Smooth muscle cell (in vitro differentiated cells): ENCODE results near the gene DCTN2. TPM values are rescaled to one million over a fixed set of nuclear protein-coding genes. Genes with fewer than 3 reads are reported as not detected.
A peak's percentile ranks its signal among the peaks of the same experiment; 100 is the strongest.

Source experiments
- DNase-seq: peaks from one replicate; lab custom pipeline; 2025; ENCODE audit not compliant: unreplicated experiment; lab: John Stamatoyannopoulos, UW
- H2AFZ ChIP-seq: fragments of 200-600 bp; sonication (generic); 2 replicates; pipeline ENCODE4 v1.6.0; 2016; ENCODE audit warnings: antibody characterized with exemption, low read depth, mild to moderate bottlenecking
- H3F3A ChIP-seq: fragments of 200-600 bp; sonication (generic); 2 replicates; pipeline ENCODE4 v1.6.0; 2017; ENCODE audit warnings: antibody characterized with exemption, low read depth
- H3K27ac ChIP-seq: fragments of 200-600 bp; sonication (generic); 2 replicates; pipeline ENCODE4 v1.5.1; 2016; ENCODE audit warnings: low read depth, mild to moderate bottlenecking
- H3K27me3 ChIP-seq: fragments of 200-600 bp; sonication (generic); 2 replicates; pipeline ENCODE4 v1.6.1; 2016; ENCODE audit warnings: low read depth, mild to moderate bottlenecking
- H3K36me3 ChIP-seq: fragments of 200-600 bp; sonication (generic); 2 replicates; pipeline ENCODE4 v1.5.1; 2016; ENCODE audit warnings: low read depth
- H3K4me1 ChIP-seq: fragments of 200-600 bp; sonication (generic); 2 replicates; pipeline ENCODE4 v1.5.1; 2016; ENCODE audit warnings: low read depth
- H3K4me2 ChIP-seq: fragments of 200-600 bp; sonication (generic); 2 replicates; pipeline ENCODE4 v1.6.0; 2016; ENCODE audit warnings: mild to moderate bottlenecking
- H3K4me3 ChIP-seq: fragments of 200-600 bp; sonication (generic); 2 replicates; pipeline ENCODE4 v1.5.1; 2016; ENCODE audit warnings: mild to moderate bottlenecking
- H3K79me2 ChIP-seq: fragments of 200-600 bp; sonication (generic); 2 replicates; pipeline ENCODE4 v1.6.0; 2016; ENCODE audit warnings: low read depth, mild to moderate bottlenecking
- H3K9ac ChIP-seq: fragments of 200-600 bp; sonication (generic); 2 replicates; pipeline ENCODE4 v1.6.0; 2016; ENCODE audit warnings: low read depth
- H3K9me3 ChIP-seq: fragments of 200-600 bp; sonication (generic); replicated peaks from 2 replicates; pipeline ENCODE4 v1.5.1; 2016; ENCODE audit warnings: low read depth
- H4K20me1 ChIP-seq: fragments of 200-600 bp; sonication (generic); 2 replicates; pipeline ENCODE4 v1.6.0; 2016; ENCODE audit warnings: low read depth
- CTCF ChIP-seq: fragments of 200-600 bp; sonication (generic); IDR thresholded peaks from 2 replicates; pipeline ENCODE4 v1.5.1; 2017; ENCODE audit warnings: borderline replicate concordance, mild to moderate bottlenecking, antibody characterized with exemption; ENCODE audit not compliant: insufficient read depth, poor library complexity, severe bottlenecking
- WGBS: methylation state at CpG from one replicate; pipeline ENCODE4 v1.1.7; 2016; ENCODE audit warnings: low lambda C conversion rate; 5-methylcytosine and 5-hydroxymethylcytosine counted together
- polyA plus RNA-seq: library from polyadenylated mRNA; unstranded; fragments of >200 nt; fragmentation: Nextera tagmentation; extraction: Ambion mirVana; gene quantifications from 2 replicates; pipeline ENCODE4 v1.2.1, GENCODE V29; 2016
- total RNA-seq: library from RNA; depleted of rRNA; stranded (reverse); fragments of >200 nt; gene quantifications from 2 replicates; pipeline ENCODE4 v1.2.3, GENCODE V29; 2014

DCTN2 gene
- total and polyA plus RNA-seq, 2 experiments from 2014 or later, result 107 to 119 TPM

GRCh38 chr12:57523706-57524614 is 23.0 kb downstream of the DCTN2 start:
- 79% methylated on average over 14 of the region's 14 CpGs for WGBS
- Histone ChIP-seq H3K9me3 (no peaks in the 10 kb centered on the region), H4K20me1 (peaks cover 42% of the 10 kb centered on the region), H2AFZ (no peak overlapping the region), H3K27ac (peak overlapping the region; percentile 97), H3K4me1 (peaks cover 31% of the 10 kb centered on the region), H3K4me3 (peak overlapping the region; percentile 97), H3K4me2 (peak overlapping the region; percentile 92), H3K79me2 (peaks cover 37% of the 10 kb centered on the region), H3K36me3 (no peaks in the 10 kb centered on the region), H3K27me3 (no peaks in the 10 kb centered on the region), H3K9ac (peak overlapping the region; percentile 81), H3F3A (peaks cover 32% of the 10 kb centered on the region)
- TF ChIP-seq CTCF, result no peak
- DNase-seq, result no peak

- H3K4me2 ChIP-seq, result peak overlapping the region; percentile 92
- 2% methylated on average over 15 of the region's 38 CpGs for WGBS
- no peaks in the 10 kb centered on the region for H3K9me3 ChIP-seq
- H3K9ac ChIP-seq, result peak overlapping the region; percentile 81
- peak overlapping the region; percentile 97 for H3K4me3 ChIP-seq
- H3K4me1 ChIP-seq, result peaks cover 34% of the 10 kb centered on the region
- H3K27ac ChIP-seq, result peak overlapping the region; percentile 97
- H3K36me3 ChIP-seq, result no peaks in the 10 kb centered on the region
- H3F3A ChIP-seq, result peaks cover 39% of the 10 kb centered on the region
- H2AFZ ChIP-seq, result no peak overlapping the region
- no peak for TF ChIP-seq CTCF
- H4K20me1 ChIP-seq, result peaks cover 51% of the 10 kb centered on the region
- peaks cover 46% of the 10 kb centered on the region for H3K79me2 ChIP-seq
- H3K27me3 ChIP-seq, result no peaks in the 10 kb centered on the region
- peak; percentile 64 for DNase-seq
These were observed 23.9 kb downstream of the DCTN2 start for GRCh38 chr12:57522887-57523705.

GRCh38 chr12:57522011-57522886 is 24.7 kb downstream of the DCTN2 start, which contains the start of gene MBD6:
Gene MBD6, plus strand, starts transcription at chr12:57522824. Its CDS starts 1,480 bp downstream, at chr12:57524304.
- Histone ChIP-seq H3K27ac (peak within 1 kb of the TSS; percentile 97), H4K20me1 (peaks cover 60% of the 10 kb centered on the region), H3K4me2 (peak within 1 kb of the TSS; percentile 92), H2AFZ (peak within 1 kb of the TSS; percentile 44), H3K9me3 (no peaks in the 10 kb centered on the region), H3K36me3 (no peaks in the 10 kb centered on the region), H3K4me3 (peak within 1 kb of the TSS; percentile 97), H3K4me1 (peaks cover 34% of the 10 kb centered on the region), H3F3A (peaks cover 48% of the 10 kb centered on the region), H3K27me3 (no peaks in the 10 kb centered on the region), H3K79me2 (peaks cover 50% of the 10 kb centered on the region), H3K9ac (peak within 1 kb of the TSS; percentile 91)
- DNase-seq, result peak; percentile 98
- under 1% methylated on average over 42 of the region's 57 CpGs for WGBS
- no peak for TF ChIP-seq CTCF
